CD4-positive, alpha-beta T cell treated with Interleukin-6 at 100 ng/mL for 8 hours (primary cell): ENCODE data around the gene TMEM43.
A peak's percentile ranks its signal among the peaks of the same experiment; 100 is the strongest.

ENCODE experiments used
- DNase-seq: peaks from one replicate; pipeline ENCODE4 v3.0.0-alpha.2; 2020; ENCODE audit warnings: mixed read lengths, low spot score

The TMEM43 gene

DNA sequence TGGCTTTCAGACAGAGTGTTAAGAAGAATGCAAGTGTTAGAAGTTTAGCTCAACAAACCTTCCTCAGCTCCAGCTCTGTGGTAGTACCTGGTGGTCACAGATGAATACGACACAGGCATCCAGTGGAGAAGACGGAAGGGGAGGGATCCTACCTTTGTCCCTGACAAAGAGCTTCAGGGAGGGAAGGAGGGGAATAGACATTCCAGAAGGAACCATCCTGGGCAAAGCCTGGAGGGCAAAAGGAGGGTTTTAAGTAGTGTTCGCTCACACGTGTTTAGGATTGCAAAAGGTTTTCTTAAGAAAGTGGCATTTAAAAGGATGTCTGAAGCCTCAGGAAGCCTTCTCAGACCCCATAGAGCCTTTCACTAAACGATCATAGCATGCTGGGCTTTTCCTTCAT, 3.0 kb upstream of the TMEM43 start:
- DNase-seq, result no peak

- no peak for DNase-seq
Measured at GRCh38 chr3:14122301-14122700, 2.6 kb upstream of the TMEM43 start.

DNA sequence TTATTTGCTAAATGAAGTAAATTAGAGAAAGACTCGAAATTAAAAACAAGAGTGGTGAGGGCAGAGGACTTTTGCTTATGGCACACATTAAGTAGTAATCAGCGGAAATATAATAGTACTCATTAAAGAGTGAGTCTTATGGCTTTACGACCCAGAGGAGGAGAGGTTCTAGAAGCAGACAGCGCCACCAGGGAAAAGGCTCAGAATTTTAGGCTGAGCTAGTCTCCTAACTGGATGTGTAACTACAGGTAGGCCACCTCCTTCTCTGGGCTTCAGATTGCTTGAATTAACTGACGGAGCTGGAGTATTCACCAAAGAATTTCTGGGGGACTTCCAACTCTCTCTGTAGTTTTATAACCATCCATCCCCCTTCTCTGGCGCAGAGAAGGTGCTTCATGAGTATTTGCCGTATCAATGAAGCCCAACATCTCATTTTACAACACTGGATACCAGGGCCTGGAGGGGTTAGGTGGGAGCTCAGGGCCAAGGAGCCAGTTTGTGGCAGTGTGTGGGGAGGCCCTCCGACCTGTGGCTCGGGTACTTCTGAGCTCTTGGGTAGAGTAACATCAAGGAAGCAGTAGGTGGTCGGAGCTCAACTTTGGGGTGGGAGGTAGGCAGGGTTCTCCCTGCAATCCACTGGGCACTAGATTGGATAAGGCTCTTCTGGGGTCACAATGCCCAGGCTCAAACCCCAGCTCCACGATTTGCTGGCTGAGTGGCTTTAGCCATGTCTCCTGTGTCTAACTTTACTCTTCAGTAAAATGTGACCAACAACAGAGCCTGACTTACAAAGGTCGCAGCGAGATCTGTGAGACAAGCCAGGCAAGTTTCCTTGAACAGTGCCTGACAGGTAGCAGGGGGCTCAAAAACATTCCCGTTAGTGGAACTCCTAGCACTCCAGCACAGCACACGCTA, 1.3 kb upstream of the TMEM43 start:
- no peak for DNase-seq

GRCh38 chr3:14124223-14124614, 633 bp upstream of the TMEM43 start:
- DNase-seq, result peak; percentile 73

DNA sequence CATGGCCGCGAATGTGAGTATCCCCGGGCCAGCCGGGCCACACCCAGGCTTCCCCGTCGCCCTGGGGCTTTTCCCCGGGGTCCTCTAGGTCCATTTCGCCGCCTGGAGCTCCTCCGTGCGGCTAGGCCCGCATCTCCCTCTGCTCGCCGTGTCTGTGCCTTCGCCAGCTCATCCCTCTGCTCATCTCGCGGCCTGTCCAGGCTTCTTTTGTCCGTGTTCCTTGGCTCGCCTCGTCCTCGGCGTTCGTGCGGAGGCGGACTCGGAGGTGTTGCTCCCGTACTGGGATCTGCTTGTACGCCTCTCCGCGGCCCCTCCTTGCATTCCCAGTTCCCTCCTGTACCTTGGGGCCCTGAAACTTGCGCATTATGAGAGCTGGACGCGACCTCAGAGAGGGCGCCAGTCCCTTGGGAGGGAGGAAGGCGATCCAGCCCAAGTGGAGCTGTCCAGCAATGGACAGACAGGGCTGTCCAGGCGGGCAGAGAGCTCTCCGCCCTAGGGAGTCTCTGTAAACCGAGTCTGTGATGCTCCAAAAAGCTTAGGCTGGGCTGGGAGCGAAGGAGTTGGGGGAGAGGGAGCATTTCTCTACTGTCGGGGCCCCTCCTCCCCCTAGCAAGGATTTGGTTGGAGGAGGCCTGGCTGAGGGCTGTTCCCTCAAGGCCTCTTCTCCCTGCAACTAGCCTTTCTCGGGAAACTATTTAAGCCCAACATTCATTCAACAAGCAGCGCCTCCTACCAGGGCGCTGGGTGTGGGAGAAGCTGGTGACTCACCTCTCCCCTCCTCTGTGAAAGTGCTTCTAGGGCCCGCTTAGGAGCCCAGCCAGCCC, 553 bp downstream of the TMEM43 start:
- peak; percentile 59 for DNase-seq

GRCh38 chr3:14126017-14126886, 1.4 kb downstream of the TMEM43 start:
- no peak for DNase-seq

DNA sequence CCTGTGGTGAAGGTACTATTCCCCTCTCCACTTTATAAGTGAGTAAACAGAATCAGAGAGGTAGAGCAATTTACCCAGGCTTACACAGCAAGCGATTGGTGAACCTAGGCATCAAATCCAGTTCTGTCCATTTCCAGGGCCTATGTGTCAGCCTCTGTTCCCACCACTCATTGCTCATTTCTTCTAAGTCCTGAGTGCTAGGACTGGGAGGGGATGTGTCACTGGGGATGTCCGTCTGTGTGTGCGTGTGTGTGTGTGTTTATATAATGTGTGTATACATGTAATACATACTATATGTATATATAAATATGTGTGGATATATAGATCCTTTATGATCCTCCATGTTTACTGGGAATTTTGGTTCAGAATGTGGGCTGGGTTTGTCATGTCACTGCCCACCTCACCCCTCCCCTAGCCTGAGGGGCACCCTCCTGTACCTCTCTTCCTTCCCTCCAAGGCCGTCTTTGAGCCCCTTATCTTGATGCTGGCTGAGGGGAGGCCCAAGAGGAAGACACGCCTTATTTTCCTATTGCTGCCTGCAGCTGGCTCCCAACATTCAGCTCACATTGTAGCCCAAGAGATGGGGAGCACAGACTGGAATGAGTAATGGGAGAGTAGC, 2.1 kb downstream of the TMEM43 start:
- DNase-seq, result no peak

DNA sequence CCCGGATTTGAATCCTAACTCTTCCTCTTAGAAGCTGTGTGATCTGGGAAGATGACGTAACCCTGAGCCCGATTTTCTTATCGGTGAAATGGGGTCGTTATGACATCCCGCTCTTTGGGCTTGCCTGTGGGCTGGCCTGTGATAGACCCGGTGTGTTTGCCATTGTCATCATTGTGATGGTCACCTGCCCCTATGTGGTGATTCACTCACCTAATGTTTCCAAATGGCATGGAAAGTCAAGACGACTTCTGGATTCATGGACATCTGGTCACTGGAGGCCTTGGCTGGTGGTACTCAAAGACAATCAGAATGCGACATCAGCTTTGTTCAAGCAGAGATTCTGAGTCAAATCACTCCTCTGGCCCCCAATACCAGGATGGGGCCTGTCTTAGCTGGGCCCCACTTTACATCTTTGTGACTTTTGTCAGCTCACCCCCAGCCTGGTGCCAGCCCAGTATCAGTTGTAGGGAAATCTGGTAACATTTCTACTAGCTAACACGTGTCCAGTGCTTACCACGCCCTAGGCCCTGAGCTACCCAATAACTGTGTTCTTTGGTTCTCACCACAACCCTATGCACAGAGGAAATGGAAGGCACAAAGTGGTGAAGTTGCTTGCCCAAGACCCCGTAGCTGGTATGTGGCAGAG, 2.8 kb downstream of the TMEM43 start:
- DNase-seq, result no peak

GRCh38 chr3:14128724-14129123, 3.9 kb downstream of the TMEM43 start:
- no peak for DNase-seq

- DNase-seq, result no peak
Measured at GRCh38 chr3:14129296-14129695, 4.4 kb downstream of the TMEM43 start.

- DNase-seq, result no peak
Measured at GRCh38 chr3:14130230-14130629, 5.4 kb downstream of the TMEM43 start.

- no peak for DNase-seq
Measured at GRCh38 chr3:14130707-14131106, 5.9 kb downstream of the TMEM43 start.

DNA sequence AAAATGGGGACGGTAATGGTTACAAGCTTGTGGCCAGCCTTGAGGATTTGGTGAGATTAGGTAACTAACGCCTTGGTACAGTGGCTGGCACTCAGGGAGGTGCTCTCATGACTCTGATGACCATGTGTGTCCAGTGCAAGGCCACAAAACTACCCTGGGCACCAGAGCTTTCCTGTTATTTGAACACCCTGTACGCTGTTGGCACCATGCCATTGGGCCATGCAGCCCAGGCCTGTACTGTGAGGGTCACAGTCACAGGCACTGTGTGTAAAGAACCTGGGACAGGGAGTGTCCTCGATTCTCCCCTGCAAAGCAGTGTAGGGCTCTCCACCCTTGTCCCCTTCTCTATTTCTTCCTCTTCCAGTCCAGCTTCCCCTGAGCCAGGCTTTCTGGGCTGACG, 6.3 kb downstream of the TMEM43 start:
- DNase-seq, result no peak

DNA sequence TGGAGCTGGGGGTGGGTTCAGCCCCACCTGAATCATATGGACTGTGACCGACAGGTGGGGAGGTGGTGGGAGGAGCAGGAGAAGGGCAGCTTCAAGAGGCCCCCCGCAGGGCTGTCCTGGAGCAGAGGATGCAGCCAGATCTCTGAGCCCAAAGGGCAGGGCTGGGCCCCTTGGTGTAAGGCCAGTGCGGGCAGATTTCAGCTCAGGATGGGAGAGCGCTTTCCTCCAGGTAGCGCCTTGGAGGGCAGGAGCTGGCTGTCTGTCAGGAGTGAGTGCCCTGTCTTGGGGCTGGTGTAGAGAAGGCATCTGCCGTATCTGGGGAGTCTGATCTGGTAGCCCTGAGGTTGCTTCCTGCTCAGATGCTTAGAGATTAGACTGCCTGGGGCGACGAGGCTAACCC, 7.3 kb downstream of the TMEM43 start:
- DNase-seq, result no peak

GRCh38 chr3:14132689-14133088, 7.8 kb downstream of the TMEM43 start:
- no peak for DNase-seq

- DNase-seq, result no peak
Measured at GRCh38 chr3:14133188-14133800, 8.4 kb downstream of the TMEM43 start.

DNA sequence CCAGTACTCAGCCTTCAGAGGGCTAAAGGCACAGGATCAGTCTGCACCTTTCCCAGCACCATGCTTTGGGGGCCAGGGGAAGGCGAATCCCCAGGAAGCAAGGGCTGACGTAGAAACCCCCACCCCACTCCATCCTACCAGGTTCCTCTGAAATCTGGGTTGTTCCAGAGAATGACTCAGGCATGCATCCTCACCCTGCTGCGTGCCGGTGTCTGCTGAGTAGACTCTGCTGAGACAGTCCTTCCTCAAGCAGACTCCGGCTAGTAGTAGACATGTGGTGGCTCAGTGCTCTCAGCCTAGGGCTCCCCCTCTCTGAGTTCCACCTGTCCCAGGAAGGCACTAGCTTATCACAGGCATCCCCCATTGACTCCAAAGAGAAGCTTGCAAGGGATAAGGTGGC, 9.0 kb downstream of the TMEM43 start:
- no peak for DNase-seq

GRCh38 chr3:14134291-14134690, 9.4 kb downstream of the TMEM43 start:
- no peak for DNase-seq

- DNase-seq, result no peak
Measured at GRCh38 chr3:14135581-14135980, 10.7 kb downstream of the TMEM43 start.

DNA sequence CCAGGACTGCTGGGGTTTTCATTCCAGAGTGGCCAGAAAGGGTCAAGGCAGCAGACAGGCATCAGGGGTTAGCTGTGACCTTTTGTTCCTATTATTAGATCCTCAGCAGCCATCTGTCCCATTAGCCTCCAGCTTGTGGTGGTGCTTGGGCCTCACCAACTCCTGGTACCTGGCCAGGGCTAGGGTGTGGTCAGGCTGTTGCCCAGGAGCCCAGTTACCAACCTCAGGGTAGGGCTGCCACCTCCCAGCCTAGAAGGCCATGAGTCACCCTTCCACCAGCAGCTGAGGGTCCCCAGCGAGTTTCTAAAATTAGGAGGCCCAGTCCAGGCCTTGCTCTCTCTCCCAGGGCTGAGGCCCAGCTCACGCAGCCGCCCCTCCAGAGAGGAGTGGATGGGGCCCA, 12.2 kb downstream of the TMEM43 start:
- DNase-seq, result no peak

- DNase-seq, result no peak
Measured at GRCh38 chr3:14137445-14137844, 12.6 kb downstream of the TMEM43 start.
